Keratinocyte (primary cell): Measurements from ENCODE around the gene RAC2. TPM values are rescaled to one million over a fixed set of nuclear protein-coding genes. Genes with fewer than 3 reads are reported as not detected.

ENCODE experiments used
- DNase-seq: peaks from one replicate; pipeline ENCODE4 v3.0.0-alpha.2; 2011; ENCODE audit warnings: low read depth, missing footprints, low spot score
- FAIRE-seq: peaks from 2 replicates; lab custom pipeline; 2011; peaks lifted over from hg19 to GRCh38; lab: Jason Lieb, UNC
- H2AFZ ChIP-seq: 2 replicates; pipeline ENCODE4 v1.6.0; 2012; ENCODE audit warnings: low read length, control low read depth, inconsistent platforms; ENCODE audit not compliant: control insufficient read depth
- H3K27ac ChIP-seq: 2 replicates; pipeline ENCODE4 v1.5.1; 2011; ENCODE audit warnings: low read length; ENCODE audit not compliant: control insufficient read depth, insufficient read depth
- H3K27me3 ChIP-seq: 3 replicates; pipeline ENCODE4 v1.6.0; 2011; ENCODE audit warnings: low read length; ENCODE audit not compliant: control insufficient read depth, insufficient read depth; ENCODE audit errors: extremely low read depth
- H3K36me3 ChIP-seq, 2 experiments: 2 replicates in 1 of 2; 3 replicates in 1 of 2; pipeline ENCODE4 v1.5.1; 2011; ENCODE audit warnings: low read length in 2 of 2, mild to moderate bottlenecking in 1 of 2; ENCODE audit not compliant: control insufficient read depth in 2 of 2, insufficient read depth in 2 of 2; ENCODE audit errors: extremely low read depth in 1 of 2
- H3K4me1 ChIP-seq: 3 replicates; pipeline ENCODE4 v1.5.1; 2011; ENCODE audit warnings: low read length; ENCODE audit not compliant: control insufficient read depth, insufficient read depth; ENCODE audit errors: extremely low read depth
- H3K4me2 ChIP-seq: 3 replicates; pipeline ENCODE4 v1.6.0; 2011; ENCODE audit warnings: low read depth, low read length; ENCODE audit not compliant: control insufficient read depth, insufficient read depth; ENCODE audit errors: extremely low read depth
- H3K4me3 ChIP-seq, 3 experiments: fragments of 200-600 bp in 1 of 3; sonication (generic) in 1 of 3; 2 replicates in 2 of 3; 3 replicates in 1 of 3; pipeline ENCODE4 v1.5.1; 2011 to 2016; ENCODE audit warnings: low read length in 3 of 3, mild to moderate bottlenecking in 3 of 3, control low read depth in 2 of 3, inconsistent platforms in 1 of 3, low read depth in 1 of 3, mixed read lengths in 1 of 3, mixed run types in 1 of 3, moderate library complexity in 1 of 3; ENCODE audit not compliant: control insufficient read depth in 2 of 3, insufficient read depth in 2 of 3; ENCODE audit errors: extremely low read depth in 1 of 3
- H3K79me2 ChIP-seq: 2 replicates; pipeline ENCODE4 v1.6.0; 2012; ENCODE audit warnings: low read length; ENCODE audit not compliant: control insufficient read depth, insufficient read depth
- H3K9ac ChIP-seq: 3 replicates; pipeline ENCODE4 v1.6.0; 2011; ENCODE audit warnings: low read length; ENCODE audit not compliant: control insufficient read depth, insufficient read depth; ENCODE audit errors: extremely low read depth
- H3K9me1 ChIP-seq: 3 replicates; pipeline ENCODE4 v1.6.0; 2011; ENCODE audit warnings: low read length; ENCODE audit not compliant: control insufficient read depth, insufficient read depth; ENCODE audit errors: extremely low read depth
- H3K9me3 ChIP-seq: 2 replicates; pipeline ENCODE4 v1.5.1; 2012; ENCODE audit warnings: low read depth, low read length; ENCODE audit not compliant: control insufficient read depth
- H4K20me1 ChIP-seq: 3 replicates; pipeline ENCODE4 v1.6.0; 2011; ENCODE audit warnings: low read length; ENCODE audit not compliant: control insufficient read depth, insufficient read depth; ENCODE audit errors: extremely low read depth
- EZH2 ChIP-seq: IDR thresholded peaks from one replicate; pipeline ENCODE4 v1.6.1; 2012; ENCODE audit warnings: inconsistent platforms, mild to moderate bottlenecking, low read length, moderate library complexity
- dilution Hi-C: fragments of 300-500 bp; cut with MboI; formaldehyde crosslinking; loops from one replicate; pipeline ENCODE4 v1.7.0; 2020; ENCODE audit warnings: low sequenced_read_pairs; ENCODE audit not compliant: extremely low pct_ligation_motif_present
- polyA plus RNA-seq, 5 experiments: library from polyadenylated mRNA; depleted of rRNA in 3 of 5; stranded (reverse) in 3 of 5; stranded (forward) in 1 of 5; unstranded in 1 of 5; fragments of >200 nt; gene quantifications; 1 replicate in 1 of 5; 2 replicates in 3 of 5; 3 replicates in 1 of 5; pipeline versions ENCODE4 v1.2.1 to v1.2.3, GENCODE V29; 2011 to 2012; ENCODE audit warnings: missing spikeins in 2 of 5, low read depth in 1 of 5, low replicate concordance in 1 of 5
- TF ChIP-seq, protein P1 (sequence below), 3 experiments: IDR thresholded peaks in 1 of 3; conservative IDR thresholded peaks in 1 of 3; optimal IDR thresholded peaks in 1 of 3; 2 replicates in 2 of 3; 3 replicates in 1 of 3; pipeline versions ENCODE3 to v1.5.1; 2011; ENCODE audit warnings: low read length in 3 of 3, mild to moderate bottlenecking in 3 of 3, moderate library complexity in 2 of 3, control low read depth in 1 of 3, inconsistent platforms in 1 of 3; ENCODE audit not compliant: insufficient read depth in 2 of 3; ENCODE audit errors: extremely low read depth in 1 of 3

RAC2 gene
- polyA plus RNA-seq, 1 donor (not counting 4 experiments of a cell fraction or from before 2014, with no cell fraction given), result 78.6 TPM

GRCh38 chr22:37277384-37277783 lies 33.3 kb upstream of the RAC2 start:
- Histone ChIP-seq H3K9me1 (no peaks in the 10 kb centered on the region), H3K9ac (no peak overlapping the region), H3K79me2 (no peaks in the 10 kb centered on the region), H4K20me1 (no peaks in the 10 kb centered on the region), H3K9me3 (no peaks in the 10 kb centered on the region), H3K4me3 (no peak overlapping the region), H3K4me2 (no peak overlapping the region), H3K27me3 (peaks cover 3% of the 10 kb centered on the region), H3K36me3 (no peaks in the 10 kb centered on the region), H2AFZ (no peak overlapping the region), H3K4me1 (peaks cover 14% of the 10 kb centered on the region), H3K27ac (no peak overlapping the region)
- no peak for TF ChIP-seq EZH2
- TF ChIP-seq, protein P1, sequence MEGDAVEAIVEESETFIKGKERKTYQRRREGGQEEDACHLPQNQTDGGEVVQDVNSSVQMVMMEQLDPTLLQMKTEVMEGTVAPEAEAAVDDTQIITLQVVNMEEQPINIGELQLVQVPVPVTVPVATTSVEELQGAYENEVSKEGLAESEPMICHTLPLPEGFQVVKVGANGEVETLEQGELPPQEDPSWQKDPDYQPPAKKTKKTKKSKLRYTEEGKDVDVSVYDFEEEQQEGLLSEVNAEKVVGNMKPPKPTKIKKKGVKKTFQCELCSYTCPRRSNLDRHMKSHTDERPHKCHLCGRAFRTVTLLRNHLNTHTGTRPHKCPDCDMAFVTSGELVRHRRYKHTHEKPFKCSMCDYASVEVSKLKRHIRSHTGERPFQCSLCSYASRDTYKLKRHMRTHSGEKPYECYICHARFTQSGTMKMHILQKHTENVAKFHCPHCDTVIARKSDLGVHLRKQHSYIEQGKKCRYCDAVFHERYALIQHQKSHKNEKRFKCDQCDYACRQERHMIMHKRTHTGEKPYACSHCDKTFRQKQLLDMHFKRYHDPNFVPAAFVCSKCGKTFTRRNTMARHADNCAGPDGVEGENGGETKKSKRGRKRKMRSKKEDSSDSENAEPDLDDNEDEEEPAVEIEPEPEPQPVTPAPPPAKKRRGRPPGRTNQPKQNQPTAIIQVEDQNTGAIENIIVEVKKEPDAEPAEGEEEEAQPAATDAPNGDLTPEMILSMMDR (optimal IDR thresholded peaks at IDR 0.05 in 1 of 3, IDR thresholded peaks at IDR 0.05 in 1 of 3, conservative IDR thresholded peaks at IDR 0.05 in 1 of 3; ENCODE audit: extremely low read depth in 1 of 3, insufficient read depth in 2 of 3, low read length in 3 of 3), result no peak
- peak; percentile 26 for FAIRE-seq
- dilution Hi-C loops, result no loop called here
- DNase-seq, result no peak

DNA sequence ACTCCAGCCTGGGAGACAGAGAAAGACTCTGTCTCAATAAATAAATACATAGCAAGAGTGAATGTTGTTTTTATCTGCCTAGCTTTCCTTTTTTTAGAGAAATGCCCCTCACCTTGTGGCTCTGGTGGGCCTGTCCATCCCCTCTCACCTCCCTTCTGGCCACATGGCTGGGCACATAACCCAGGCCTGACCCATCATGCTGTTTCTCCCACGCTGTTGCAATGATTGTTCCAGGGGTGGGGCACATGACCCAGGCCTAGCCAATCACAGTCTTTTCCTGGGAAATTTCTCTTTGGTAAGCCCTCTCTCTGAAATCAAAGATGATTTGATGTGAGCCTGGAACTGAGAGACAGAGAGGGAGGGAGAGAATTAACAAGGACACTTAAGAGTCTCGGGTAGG lies 32.7 kb upstream of the RAC2 start:
- Histone ChIP-seq H3K4me2 (no peak overlapping the region), H2AFZ (no peak overlapping the region)

More for the DNA sequence above, 32.7 kb upstream of the RAC2 start:
- H4K20me1 ChIP-seq, result no peaks in the 10 kb centered on the region
- no peak for FAIRE-seq
- H3K4me3 ChIP-seq, result no peak overlapping the region
- H3K9me1 ChIP-seq, result no peaks in the 10 kb centered on the region
- H3K27me3 ChIP-seq, result peaks cover 3% of the 10 kb centered on the region
- H3K27ac ChIP-seq, result no peak overlapping the region
- no peaks in the 10 kb centered on the region for H3K36me3 ChIP-seq
- H3K9me3 ChIP-seq, result no peaks in the 10 kb centered on the region
- dilution Hi-C loops, result no loop called here
- no peak overlapping the region for H3K9ac ChIP-seq
- no peak for DNase-seq
- TF ChIP-seq, protein P1 (optimal IDR thresholded peaks at IDR 0.05 in 1 of 3, IDR thresholded peaks at IDR 0.05 in 1 of 3, conservative IDR thresholded peaks at IDR 0.05 in 1 of 3; ENCODE audit: extremely low read depth in 1 of 3, insufficient read depth in 2 of 3, low read length in 3 of 3), result no peak
- no peak for TF ChIP-seq EZH2
- H3K79me2 ChIP-seq, result no peaks in the 10 kb centered on the region
- H3K4me1 ChIP-seq, result peaks cover 7% of the 10 kb centered on the region
